C4-2B (cell line): ENCODE measurements around the gene ZKSCAN5.

Experiments
- CTCF ChIP-seq: fragments of 450-650 bp; conservative IDR thresholded peaks from 2 replicates; pipeline ENCODE4 v1.5.1; 2017; ENCODE audit warnings: mild to moderate bottlenecking
- ZFX ChIP-seq: fragments of 450-650 bp; IDR thresholded peaks from 2 replicates; pipeline ENCODE4 v1.6.1; 2017

GRCh38 chr7:99579281-99579955 is 75.0 kb downstream of the ZKSCAN5 start:
- TF ChIP-seq CTCF: no peak
- TF ChIP-seq ZFX: no peak
